Prostate gland (tissue), 2 donors: ENCODE results near the gene HCN3. TPM values are rescaled to one million over a fixed set of nuclear protein-coding genes. Genes with fewer than 3 reads are reported as not detected.

ENCODE experiments used
- DNase-seq: peaks from one replicate; pipeline ENCODE4 v3.0.0-alpha.2; 2019; ENCODE audit warnings: low spot score
- H3K27ac ChIP-seq, 2 donors: fragments of 200-600 bp; sonication (generic); 2 replicates each; pipeline ENCODE4 v1.5.1; 2017 to 2019
- H3K27me3 ChIP-seq: fragments of 200-600 bp; sonication (generic); replicated peaks from 2 replicates; pipeline ENCODE4 v1.5.1; 2019; ENCODE audit not compliant: insufficient read depth
- H3K36me3 ChIP-seq, 2 donors: fragments of 200-600 bp; sonication (generic); 1 replicate in 1 of 2; 2 replicates in 1 of 2; pipeline versions ENCODE4 v1.5.1 to v1.8.1; 2017 to 2019
- H3K4me1 ChIP-seq: fragments of 200-600 bp; sonication (generic); replicated peaks from 2 replicates; pipeline ENCODE4 v1.5.1; 2019
- H3K4me3 ChIP-seq, 2 donors: fragments of 200-600 bp; sonication (generic); 2 replicates each; pipeline ENCODE4 v1.5.1; 2017 to 2019
- H3K9me3 ChIP-seq: fragments of 200-600 bp; sonication (generic); 2 replicates; pipeline ENCODE4 v1.5.1; 2017
- POLR2A ChIP-seq: fragments of 450-650 bp; IDR thresholded peaks from one replicate; pipeline ENCODE4 v1.6.1; 2016; ENCODE audit warnings: antibody characterized with exemption, mild to moderate bottlenecking
- POLR2AphosphoS5 ChIP-seq: sonication (generic); formaldehyde crosslinking; IDR thresholded peaks from one replicate; pipeline ENCODE4 v1.6.1; 2017; ENCODE audit warnings: antibody characterized with exemption
- WGBS: methylation state at CpG from one replicate; pipeline ENCODE4 v1.1.5; 2018; 5-methylcytosine and 5-hydroxymethylcytosine counted together
- intact Hi-C: fragments of 100-400 bp; cut with DNase I; formaldehyde crosslinking; loops from one replicate; pipeline ENCODE4 v1.14.2; 2022
- total RNA-seq, 2 donors: library from RNA; depleted of rRNA; stranded (reverse); fragments of >200 nt; gene quantifications; one replicate each; pipeline ENCODE4 v1.1.0, GENCODE V29; 2016
- TF ChIP-seq, protein P1 (sequence below), 4 experiments: fragments of 200-600 bp in 2 of 4; fragments of 450-650 bp in 2 of 4; sonication (generic) in 2 of 4; IDR thresholded peaks; 1 replicate in 3 of 4; 2 replicates in 1 of 4; pipeline ENCODE4 v1.5.1; 2016 to 2019; ENCODE audit warnings: antibody characterized with exemption in 4 of 4, mild to moderate bottlenecking in 2 of 4, moderate library complexity in 2 of 4

The HCN3 gene
- total RNA-seq, 2 donors from 2014 or later, result 1.9 to 2.6 TPM

DNA sequence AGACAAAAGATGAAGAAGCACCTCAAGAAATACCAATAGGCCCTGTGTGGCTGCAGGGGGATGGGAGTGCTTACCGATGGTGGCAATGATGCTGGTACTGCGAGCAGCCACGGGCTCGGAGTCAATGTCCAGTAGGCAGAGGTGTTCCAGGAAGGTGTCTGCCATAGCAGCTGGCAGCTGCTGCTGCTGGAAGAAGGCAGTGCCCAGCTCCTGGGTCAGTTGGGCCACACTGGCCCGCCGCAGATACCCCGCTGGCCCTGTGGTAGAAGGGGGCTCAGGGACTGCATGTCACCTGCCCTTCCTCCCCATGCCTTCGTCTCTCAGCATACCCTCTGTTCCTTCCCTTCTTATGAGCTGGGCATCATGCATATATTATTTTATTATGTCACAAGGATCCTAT, 22.8 kb downstream of the HCN3 start:
- intact Hi-C loops, result no loop called here
- no peak for TF ChIP-seq POLR2AphosphoS5
- TF ChIP-seq, protein P1, sequence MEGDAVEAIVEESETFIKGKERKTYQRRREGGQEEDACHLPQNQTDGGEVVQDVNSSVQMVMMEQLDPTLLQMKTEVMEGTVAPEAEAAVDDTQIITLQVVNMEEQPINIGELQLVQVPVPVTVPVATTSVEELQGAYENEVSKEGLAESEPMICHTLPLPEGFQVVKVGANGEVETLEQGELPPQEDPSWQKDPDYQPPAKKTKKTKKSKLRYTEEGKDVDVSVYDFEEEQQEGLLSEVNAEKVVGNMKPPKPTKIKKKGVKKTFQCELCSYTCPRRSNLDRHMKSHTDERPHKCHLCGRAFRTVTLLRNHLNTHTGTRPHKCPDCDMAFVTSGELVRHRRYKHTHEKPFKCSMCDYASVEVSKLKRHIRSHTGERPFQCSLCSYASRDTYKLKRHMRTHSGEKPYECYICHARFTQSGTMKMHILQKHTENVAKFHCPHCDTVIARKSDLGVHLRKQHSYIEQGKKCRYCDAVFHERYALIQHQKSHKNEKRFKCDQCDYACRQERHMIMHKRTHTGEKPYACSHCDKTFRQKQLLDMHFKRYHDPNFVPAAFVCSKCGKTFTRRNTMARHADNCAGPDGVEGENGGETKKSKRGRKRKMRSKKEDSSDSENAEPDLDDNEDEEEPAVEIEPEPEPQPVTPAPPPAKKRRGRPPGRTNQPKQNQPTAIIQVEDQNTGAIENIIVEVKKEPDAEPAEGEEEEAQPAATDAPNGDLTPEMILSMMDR (IDR thresholded peaks at IDR 0.05), result no peak
- no peak for TF ChIP-seq POLR2A
- no peak overlapping the region for H3K27ac ChIP-seq
- H3K4me1 ChIP-seq, result no peaks in the 10 kb centered on the region
- no peaks in the 10 kb centered on the region for H3K36me3 ChIP-seq
- no peak for DNase-seq
- no peaks in the 10 kb centered on the region for H3K9me3 ChIP-seq
- peaks cover 5% of the 10 kb centered on the region for H3K27me3 ChIP-seq
- WGBS, result 92% methylated on average over 6 of the region's 8 CpGs
- H3K4me3 ChIP-seq, result no peak overlapping the region

GRCh38 chr1:155300553-155301329, 23.5 kb downstream of the HCN3 start:
- no peak for DNase-seq
- intact Hi-C loops, result no loop called here
- Histone ChIP-seq H3K27me3 (peaks cover 3% of the 10 kb centered on the region), H3K9me3 (no peaks in the 10 kb centered on the region), H3K36me3 (no peaks in the 10 kb centered on the region), H3K4me1 (no peaks in the 10 kb centered on the region), H3K4me3 (no peak overlapping the region), H3K27ac (no peak overlapping the region)
- WGBS, result 91% methylated on average over 9 of the region's 9 CpGs
- TF ChIP-seq, protein P1 (IDR thresholded peaks at IDR 0.05), result no peak
- TF ChIP-seq POLR2A (no peak), POLR2AphosphoS5 (no peak)

GRCh38 chr1:155301342-155301841, 24.1 kb downstream of the HCN3 start, which contains the start of gene PKLR:
PKLR (minus strand) TSS chr1:155301438; CDS start chr1:155301395, 43 bp downstream.
- DNase-seq, result no peak
- TF ChIP-seq, protein P1 (IDR thresholded peaks at IDR 0.05), result no peak
- TF ChIP-seq POLR2A, result no peak
- H3K4me3 ChIP-seq, result no peak within 1 kb of the TSS
- H3K9me3 ChIP-seq, result no peaks in the 10 kb centered on the region
- no peak within 1 kb of the TSS for H3K27ac ChIP-seq
- H3K36me3 ChIP-seq, result no peaks in the 10 kb centered on the region
- intact Hi-C loops, result no loop called here
- no peaks in the 10 kb centered on the region for H3K4me1 ChIP-seq
- WGBS, result 83% methylated on average over 5 of the region's 5 CpGs
- H3K27me3 ChIP-seq, result no peaks in the 10 kb centered on the region

DNA sequence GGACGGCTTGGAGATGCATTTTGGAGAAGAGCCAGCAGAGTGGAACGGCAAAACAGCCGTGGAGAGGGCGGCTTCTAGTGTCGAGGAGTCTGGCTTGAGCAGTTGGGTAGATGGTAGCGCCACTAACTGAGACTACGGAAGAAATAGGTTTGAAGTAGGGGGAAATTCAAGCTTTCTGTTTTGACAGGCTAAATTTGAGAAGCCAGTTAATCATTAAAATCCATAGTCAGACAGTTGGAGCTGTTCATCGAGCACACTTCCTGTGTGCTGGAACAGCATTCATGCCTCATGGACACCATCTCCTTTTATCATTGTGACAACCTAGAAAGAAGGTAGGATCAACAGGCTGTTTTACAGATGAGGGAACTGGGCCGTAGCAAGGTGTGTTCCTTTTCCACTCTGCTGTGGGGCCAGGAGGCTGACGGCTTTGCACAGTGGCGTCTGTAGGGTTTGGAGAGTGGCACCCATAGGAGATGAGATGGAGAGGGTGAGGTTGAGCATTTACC, 27.3 kb downstream of the HCN3 start:
- WGBS, result 63% methylated on average over 11 of the region's 11 CpGs

More for the DNA sequence above, 27.3 kb downstream of the HCN3 start:
- TF ChIP-seq, protein P1 (IDR thresholded peaks at IDR 0.05), result no peak
- TF ChIP-seq POLR2A, result no peak
- no peaks in the 10 kb centered on the region for H3K36me3 ChIP-seq
- H3K27ac ChIP-seq, result no peak overlapping the region
- H3K27me3 ChIP-seq, result no peaks in the 10 kb centered on the region
- no peaks in the 10 kb centered on the region for H3K9me3 ChIP-seq
- intact Hi-C loops, result loop anchor here (5.0 kb wide), 1 partner anchor 52 kb away; no protein-coding TSS in a partner anchor
- no peak overlapping the region for H3K4me3 ChIP-seq
- DNase-seq, result no peak
- peaks cover 1% of the 10 kb centered on the region for H3K4me1 ChIP-seq
